K562 (cell line): ENCODE results near the gene PLEKHH2. TPM values are rescaled to one million over a fixed set of nuclear protein-coding genes. Genes with fewer than 3 reads are reported as not detected.
A peak's percentile ranks its signal among the peaks of the same experiment; 100 is the strongest.
"Not testable (repeated sequence)": the region's sequence is repeated elsewhere in the genome, so short reads cannot be mapped to it uniquely, and the experiment has no call there.

Source experiments
- ATAC-seq: fragments of 200-7000 bp; cut with Tn5 transposase; 3 replicates; pipeline ENCODE4 v1.9.1; 2020; ENCODE audit warnings: moderate library complexity
- BruUV-seq: library from RNA; stranded (reverse); fragments of 400-500 nt; replicated peaks from 2 replicates; lab custom pipeline; 2021; lab: Mats Ljungman, UMichigan
- CTCF ChIA-PET: fragments of 300-600 bp; formaldehyde crosslinking; extraction: SDS; loops from one replicate; lab custom pipeline; 2021; ENCODE audit warnings: low intra/inter-chr PET ratio; lab: Yijun Ruan, JAX
- POLR2A ChIA-PET: fragments of 300-600, 350-650 bp; sonication (Branson Sonifier 250); formaldehyde crosslinking; extraction: SDS; loops from one replicate; lab custom pipeline; 2021; ENCODE audit warnings: antibody characterized with exemption, inconsistent platforms; lab: Yijun Ruan, JAX
- DNase-seq, 4 experiments: peaks; one replicate each; pipeline versions ENCODE4 v3.0.0 to v3.0.0-alpha.2; 2011 to 2018; ENCODE audit warnings: low spot score in 3 of 4, mixed read lengths in 3 of 4; ENCODE audit errors: extremely low read depth in 1 of 4
- FAIRE-seq: peaks from 2 replicates; lab custom pipeline; 2011; peaks lifted over from hg19 to GRCh38; lab: Jason Lieb, UNC
- H2AFZ ChIP-seq: 2 replicates; pipeline ENCODE4 v1.6.0; 2011; ENCODE audit warnings: low read depth, low read length, control low read depth, inconsistent platforms
- H3K27ac ChIP-seq: fragments of 200-600 bp; 3 replicates; pipeline ENCODE4 v1.8.0; 2011; ENCODE audit warnings: low read depth, mild to moderate bottlenecking, control low read depth, inconsistent platforms, low read length, moderate library complexity, mixed read lengths; ENCODE audit errors: extremely low read depth
- H3K27me3 ChIP-seq, 2 experiments: fragments of 300-600 bp in 1 of 2; 2 replicates in 1 of 2; 3 replicates in 1 of 2; pipeline versions ENCODE4 v1.6.0 to v1.8.0; 2011; ENCODE audit warnings: inconsistent platforms in 2 of 2, low read length in 2 of 2, mild to moderate bottlenecking in 1 of 2, mixed read lengths in 1 of 2, moderate library complexity in 1 of 2; ENCODE audit not compliant: control insufficient read depth in 2 of 2, insufficient read depth in 2 of 2
- H3K36me3 ChIP-seq: fragments of 300-600 bp; 3 replicates; pipeline ENCODE4 v1.8.0; 2011; ENCODE audit warnings: mild to moderate bottlenecking, low read length, inconsistent platforms; ENCODE audit not compliant: control insufficient read depth, insufficient read depth
- H3K4me1 ChIP-seq, 2 experiments: fragments of 200-600 bp in 1 of 2; replicated peaks in 1 of 2; 2 replicates in 1 of 2; 3 replicates in 1 of 2; pipeline versions ENCODE4 v1.5.1 to v1.8.0; 2011; ENCODE audit warnings: inconsistent platforms in 2 of 2, low read length in 2 of 2, mild to moderate bottlenecking in 1 of 2, mixed read lengths in 1 of 2, moderate library complexity in 1 of 2; ENCODE audit not compliant: control insufficient read depth in 2 of 2, insufficient read depth in 2 of 2
- H3K4me2 ChIP-seq: 2 replicates; pipeline ENCODE4 v1.6.1; 2011; ENCODE audit warnings: low read length, control low read depth, inconsistent platforms, mixed read lengths; ENCODE audit not compliant: insufficient read depth
- H3K4me3 ChIP-seq: fragments of 200-600 bp; sonication (generic), shearing (Covaris generic); 2 replicates; pipeline ENCODE4 v1.5.1; 2016; ENCODE audit warnings: control low read depth, inconsistent platforms
- H3K79me2 ChIP-seq: fragments of 200-600 bp; 3 replicates; pipeline ENCODE4 v1.8.0; 2011; ENCODE audit warnings: low read length, inconsistent platforms; ENCODE audit not compliant: control insufficient read depth, insufficient read depth
- H3K9ac ChIP-seq, 2 experiments: 2 replicates each; pipeline versions ENCODE4 v1.6.0 to v1.6.1; 2011; ENCODE audit warnings: low read depth in 2 of 2, low read length in 2 of 2, control low read depth in 1 of 2, inconsistent platforms in 1 of 2, mild to moderate bottlenecking in 1 of 2, mixed read lengths in 1 of 2; ENCODE audit not compliant: insufficient read depth in 1 of 2
- H3K9me1 ChIP-seq: one replicate; pipeline ENCODE4 v1.6.0; 2011; ENCODE audit warnings: inconsistent platforms, mild to moderate bottlenecking, low read length, moderate library complexity; ENCODE audit not compliant: control insufficient read depth, insufficient read depth
- H3K9me3 ChIP-seq: replicated peaks from 2 replicates; pipeline ENCODE4 v1.5.1; 2011; ENCODE audit warnings: low read depth, low read length, inconsistent platforms; ENCODE audit not compliant: control insufficient read depth, insufficient read depth
- H4K20me1 ChIP-seq: replicated peaks from 2 replicates; pipeline ENCODE4 v1.6.1; 2011; ENCODE audit warnings: low read length, inconsistent platforms, mixed read lengths; ENCODE audit not compliant: control insufficient read depth, insufficient read depth
- BRCA1 ChIP-seq, 2 experiments: fragments of 450-650 bp in 1 of 2; sonication (generic) in 1 of 2; formaldehyde crosslinking in 1 of 2; IDR thresholded peaks; 2 replicates each; pipeline versions ENCODE4 v1.5.0 to v1.6.1; 2017 to 2020; ENCODE audit warnings: mild to moderate bottlenecking in 1 of 2, missing genetic modification reagents in 1 of 2
- CEBPG ChIP-seq, 3 experiments: fragments of 200-800 bp in 1 of 3; sonication (Bioruptor generic) in 1 of 3; sonication (generic) in 1 of 3; formaldehyde crosslinking in 1 of 3; IDR thresholded peaks in 2 of 3; conservative IDR thresholded peaks in 1 of 3; 2 replicates each; pipeline versions ENCODE4 v1.6.1 to v1.8.0; 2016 to 2022; ENCODE audit warnings: missing compliant biosample characterization in 2 of 3, missing genetic modification characterization in 2 of 3, mild to moderate bottlenecking in 1 of 3, missing genetic modification reagents in 1 of 3
- HMGN3 ChIP-seq: IDR thresholded peaks from 2 replicates; pipeline ENCODE4 v1.6.1; 2011; ENCODE audit warnings: borderline replicate concordance, low read depth, mild to moderate bottlenecking, mixed read lengths, low read length; ENCODE audit not compliant: insufficient read length; ENCODE audit errors: extremely low read depth
- ZNF174 ChIP-seq: fragments of 250-450 bp; sonication (Bioruptor Pico); IDR thresholded peaks from 2 replicates; pipeline ENCODE4 v1.4.0; 2020; ENCODE audit warnings: mild to moderate bottlenecking
- ZNF668 ChIP-seq: fragments of 250-450 bp; sonication (Bioruptor Pico); IDR thresholded peaks from 2 replicates; pipeline ENCODE4 v1.8.0; 2022; ENCODE audit warnings: mild to moderate bottlenecking, inconsistent platforms
- ZSCAN32 ChIP-seq: fragments of 450-650 bp; formaldehyde crosslinking; IDR thresholded peaks from 2 replicates; pipeline ENCODE4 v1.4.0; 2020; ENCODE audit warnings: mild to moderate bottlenecking, moderate library complexity
- WGBS: fragments of 100-300 bp; shearing (Covaris generic); methylation state at CpG from one replicate; pipeline ENCODE4 v1.1.6; 2016; ENCODE audit warnings: low coverage, mixed read lengths; ENCODE audit not compliant: insufficient coverage; ENCODE audit errors: missing lambda C conversion rate; 5-methylcytosine and 5-hydroxymethylcytosine counted together
- in situ Hi-C: fragments of 300-500 bp; cut with MboI; formaldehyde crosslinking; loops from 4 replicates; pipeline ENCODE4 v1.15.0; 2018; ENCODE audit warnings: inconsistent platforms, mixed read lengths
- intact Hi-C: fragments of 100-400 bp; cut with micrococcal nuclease; formaldehyde crosslinking; loops from 2 replicates; pipeline ENCODE4 v1.14.2; 2022
- polyA plus RNA-seq, 8 experiments: library from polyadenylated mRNA; depleted of rRNA in 4 of 8; stranded (reverse) in 5 of 8; unstranded in 3 of 8; fragments of >200 nt; fragmentation: Nextera tagmentation in 2 of 8; fragmentation: Illumina TruSeq in 1 of 8; extraction: Ambion mirVana in 2 of 8; extraction: Trizol in 1 of 8; gene quantifications; 2 replicates each; pipeline versions ENCODE4 v1.2.1 to v1.2.3, GENCODE V29; 2011 to 2014; ENCODE audit warnings: inconsistent platforms in 1 of 8, missing spikeins in 1 of 8
- total RNA-seq, 7 experiments: library from RNA; depleted of rRNA in 6 of 7; stranded (reverse); fragments of >200 nt in 6 of 7; fragmentation: Illumina TruSeq in 2 of 7; extraction: Trizol in 2 of 7; gene quantifications; 2 replicates each; pipeline versions ENCODE4 v1.2.1 to v1.2.3, GENCODE V29; 2011 to 2021; ENCODE audit warnings: low replicate concordance in 1 of 7
- TF ChIP-seq, protein P1 (sequence below): fragments of 450-650 bp; IDR thresholded peaks from 2 replicates; pipeline ENCODE4 v1.6.1; 2016; ENCODE audit warnings: missing biosample characterization, missing genetic modification characterization
- TF ChIP-seq, protein P2 (sequence below): fragments of 450-650 bp; IDR thresholded peaks from 2 replicates; pipeline ENCODE4 v1.6.1; 2018; ENCODE audit not compliant: partially characterized antibody
- TF ChIP-seq, protein P3 (sequence below), 2 experiments: fragments of 450-650 bp in 1 of 2; sonication (generic) in 1 of 2; formaldehyde crosslinking in 1 of 2; IDR thresholded peaks in 1 of 2; conservative IDR thresholded peaks in 1 of 2; 2 replicates each; pipeline versions ENCODE4 v1.6.1 to v1.8.1; 2016 to 2023; ENCODE audit warnings: mild to moderate bottlenecking in 2 of 2, moderate library complexity in 2 of 2, inconsistent platforms in 1 of 2, missing genetic modification reagents in 1 of 2

The PLEKHH2 gene
- total and polyA plus RNA-seq, 9 of the 15 experiments (the other 6 are each of a cell fraction or from before 2014, with no cell fraction given) = 0.77 to 13.5 (median 2.7) TPM

DNA sequence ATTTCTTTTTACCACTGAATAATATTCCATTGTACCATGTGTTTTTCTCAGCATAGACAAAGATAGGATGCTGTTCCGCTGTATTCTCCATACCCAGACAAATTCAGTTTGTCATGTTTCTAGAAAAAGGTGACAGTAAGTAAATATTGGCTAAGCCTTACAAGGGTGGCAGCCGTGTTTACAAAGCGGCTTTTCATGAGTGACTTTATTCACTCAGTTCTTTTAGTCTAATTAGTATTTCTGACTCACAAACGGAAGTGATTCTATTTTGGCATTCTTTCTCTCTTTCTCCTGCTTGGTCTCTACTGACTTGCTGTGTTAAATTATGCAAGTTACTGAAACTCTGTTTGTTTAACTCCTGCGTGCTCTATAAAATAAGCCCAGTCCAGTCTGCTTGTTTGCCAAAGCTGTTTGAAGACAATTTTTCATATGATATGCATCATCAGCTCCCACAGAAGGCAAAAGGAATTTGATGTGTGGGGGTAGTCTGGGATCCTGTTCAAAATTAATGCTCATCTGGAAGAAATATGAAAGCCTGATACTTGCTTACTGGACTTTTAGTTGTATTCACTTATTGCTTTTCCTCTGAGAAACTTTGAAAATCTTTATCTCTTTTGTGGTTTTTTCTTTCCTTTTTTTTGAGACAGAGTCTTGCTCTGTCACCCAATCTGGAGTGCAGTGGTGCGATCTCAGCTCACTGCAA lies 2.3 kb upstream of the PLEKHH2 start (continued):
- TF ChIP-seq, protein P1, sequence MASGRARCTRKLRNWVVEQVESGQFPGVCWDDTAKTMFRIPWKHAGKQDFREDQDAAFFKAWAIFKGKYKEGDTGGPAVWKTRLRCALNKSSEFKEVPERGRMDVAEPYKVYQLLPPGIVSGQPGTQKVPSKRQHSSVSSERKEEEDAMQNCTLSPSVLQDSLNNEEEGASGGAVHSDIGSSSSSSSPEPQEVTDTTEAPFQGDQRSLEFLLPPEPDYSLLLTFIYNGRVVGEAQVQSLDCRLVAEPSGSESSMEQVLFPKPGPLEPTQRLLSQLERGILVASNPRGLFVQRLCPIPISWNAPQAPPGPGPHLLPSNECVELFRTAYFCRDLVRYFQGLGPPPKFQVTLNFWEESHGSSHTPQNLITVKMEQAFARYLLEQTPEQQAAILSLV (tag) = no peak
- TF ChIP-seq ZNF174 (CRISPR knock-in tag) (no peak), CEBPG (CRISPR knock-in tag; IDR thresholded peaks at IDR 0.05) (no peak), CEBPG (tag; conservative IDR thresholded peaks at IDR 0.05 in 1 of 2, IDR thresholded peaks at IDR 0.05 in 1 of 2) (peak in 1 of 2 experiments; percentile 67; a peak in 1 of 4 replicates), ZSCAN32 (no peak), BRCA1 (IDR thresholded peaks at IDR 0.05) (no peak), BRCA1 (CRISPR knock-in tag; IDR thresholded peaks at IDR 0.05) (no peak), ZNF668 (CRISPR knock-in tag) (no peak), HMGN3 (no peak)
- TF ChIP-seq, protein P2, sequence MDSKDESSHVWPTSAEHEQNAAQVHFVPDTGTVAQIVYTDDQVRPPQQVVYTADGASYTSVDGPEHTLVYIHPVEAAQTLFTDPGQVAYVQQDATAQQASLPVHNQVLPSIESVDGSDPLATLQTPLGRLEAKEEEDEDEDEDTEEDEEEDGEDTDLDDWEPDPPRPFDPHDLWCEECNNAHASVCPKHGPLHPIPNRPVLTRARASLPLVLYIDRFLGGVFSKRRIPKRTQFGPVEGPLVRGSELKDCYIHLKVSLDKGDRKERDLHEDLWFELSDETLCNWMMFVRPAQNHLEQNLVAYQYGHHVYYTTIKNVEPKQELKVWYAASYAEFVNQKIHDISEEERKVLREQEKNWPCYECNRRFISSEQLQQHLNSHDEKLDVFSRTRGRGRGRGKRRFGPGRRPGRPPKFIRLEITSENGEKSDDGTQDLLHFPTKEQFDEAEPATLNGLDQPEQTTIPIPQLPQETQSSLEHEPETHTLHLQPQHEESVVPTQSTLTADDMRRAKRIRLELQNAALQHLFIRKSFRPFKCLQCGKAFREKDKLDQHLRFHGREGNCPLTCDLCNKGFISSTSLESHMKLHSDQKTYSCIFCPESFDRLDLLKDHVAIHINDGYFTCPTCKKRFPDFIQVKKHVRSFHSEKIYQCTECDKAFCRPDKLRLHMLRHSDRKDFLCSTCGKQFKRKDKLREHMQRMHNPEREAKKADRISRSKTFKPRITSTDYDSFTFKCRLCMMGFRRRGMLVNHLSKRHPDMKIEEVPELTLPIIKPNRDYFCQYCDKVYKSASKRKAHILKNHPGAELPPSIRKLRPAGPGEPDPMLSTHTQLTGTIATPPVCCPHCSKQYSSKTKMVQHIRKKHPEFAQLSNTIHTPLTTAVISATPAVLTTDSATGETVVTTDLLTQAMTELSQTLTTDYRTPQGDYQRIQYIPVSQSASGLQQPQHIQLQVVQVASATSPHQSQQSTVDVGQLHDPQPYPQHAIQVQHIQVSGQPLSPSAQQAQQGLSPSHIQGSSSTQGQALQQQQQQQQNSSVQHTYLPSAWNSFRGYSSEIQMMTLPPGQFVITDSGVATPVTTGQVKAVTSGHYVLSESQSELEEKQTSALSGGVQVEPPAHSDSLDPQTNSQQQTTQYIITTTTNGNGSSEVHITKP = peak; percentile 88
- TF ChIP-seq, protein P3, sequence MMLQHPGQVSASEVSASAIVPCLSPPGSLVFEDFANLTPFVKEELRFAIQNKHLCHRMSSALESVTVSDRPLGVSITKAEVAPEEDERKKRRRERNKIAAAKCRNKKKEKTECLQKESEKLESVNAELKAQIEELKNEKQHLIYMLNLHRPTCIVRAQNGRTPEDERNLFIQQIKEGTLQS (IDR thresholded peaks at IDR 0.05) = peak; percentile 9; the same call in 1 of the 2 replicates
- TF ChIP-seq, protein P3 (CRISPR knock-in tag; conservative IDR thresholded peaks at IDR 0.05) = no peak

DNA sequence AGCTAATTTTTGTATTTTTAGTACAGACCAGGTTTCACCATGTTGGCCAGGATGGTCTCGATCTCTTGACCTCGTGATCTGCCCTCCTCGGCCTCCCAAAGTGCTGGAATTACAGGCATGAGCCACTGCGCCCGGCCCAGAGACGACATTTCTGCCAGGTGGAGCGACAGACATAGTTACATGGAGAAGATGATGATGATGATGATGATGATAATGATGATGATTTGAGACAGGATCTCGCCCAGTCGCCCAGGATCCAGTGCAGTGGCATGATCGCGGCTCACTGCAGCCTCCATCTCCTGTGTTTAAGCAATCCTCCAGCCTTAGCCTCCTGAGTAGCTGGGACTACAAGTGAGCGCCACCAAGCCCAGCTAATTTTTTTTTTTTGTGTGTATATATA lies 907 bp upstream of the PLEKHH2 start:
- 65% methylated on average over 10 of the region's 12 CpGs for WGBS
- in situ Hi-C loops = loop anchor here (5.0 kb wide), 1 partner anchor 51 kb away; no protein-coding TSS in a partner anchor

More for the DNA sequence above, 907 bp upstream of the PLEKHH2 start:
- DNase-seq, H3K4me2 ChIP-seq, ATAC-seq, BruUV-seq, H3K27me3 ChIP-seq, H3K79me2 ChIP-seq, H3K9me1 ChIP-seq, H2AFZ ChIP-seq, FAIRE-seq, CTCF ChIA-PET, H3K27ac ChIP-seq, H3K9ac ChIP-seq, H3K9me3 ChIP-seq, H3K4me3 ChIP-seq, H3K36me3 ChIP-seq, H4K20me1 ChIP-seq: not testable (repeated sequence)
- peaks cover 9 to 14% of the 10 kb centered on the region in 2 experiments; a peak in 4 of 5 replicates for H3K4me1 ChIP-seq
- POLR2A ChIA-PET = interaction anchor here (1.6 kb wide), 1 partner anchor 10 kb away, joined by 8 read pairs; no protein-coding TSS in a partner anchor
- intact Hi-C loops = loop anchor here (10.0 kb wide), 1 partner anchor 139 kb away; the partner anchor contains the start of gene DYNC2LI1
